Activated CD4-positive, alpha-beta T cell treated with anti-CD3 and anti-CD28 coated beads for 1 hour (primary cell): ENCODE results near the gene GPR42.
"Not testable (repeated sequence)": the region's sequence is repeated elsewhere in the genome, so short reads cannot be mapped to it uniquely, and the experiment has no call there.

Experiments
- DNase-seq: peaks from one replicate; pipeline ENCODE4 v3.0.0-alpha.2; 2020

The GPR42 gene

GRCh38 chr19:35397064-35397463 lies 26.2 kb downstream of the GPR42 start:
- DNase-seq: no peak

GRCh38 chr19:35398570-35398969 lies 27.7 kb downstream of the GPR42 start:
- DNase-seq: no peak

- DNase-seq: no peak
Observed at GRCh38 chr19:35399231-35399630, 28.4 kb downstream of the GPR42 start.

- no peak for DNase-seq
Observed at GRCh38 chr19:35399948-35400772, 29.3 kb downstream of the GPR42 start.

- DNase-seq: no peak
Observed at GRCh38 chr19:35400773-35401100, 29.9 kb downstream of the GPR42 start.

GRCh38 chr19:35401416-35401815 lies 30.5 kb downstream of the GPR42 start:
- DNase-seq: not testable (repeated sequence)

GRCh38 chr19:35403116-35403760 lies 32.4 kb downstream of the GPR42 start:
- DNase-seq: no peak

GRCh38 chr19:35404879-35405622 lies 34.2 kb downstream of the GPR42 start:
- no peak for DNase-seq

GRCh38 chr19:35407619-35408018 lies 36.8 kb downstream of the GPR42 start:
- no peak for DNase-seq

GRCh38 chr19:35408284-35409171 lies 37.7 kb downstream of the GPR42 start:
- no peak for DNase-seq

GRCh38 chr19:35409191-35409590 lies 38.3 kb downstream of the GPR42 start:
- no peak for DNase-seq

GRCh38 chr19:35410487-35410886 lies 39.6 kb downstream of the GPR42 start:
- no peak for DNase-seq

GRCh38 chr19:35414442-35414841 lies 43.6 kb downstream of the GPR42 start:
- DNase-seq: no peak

GRCh38 chr19:35416331-35416730 lies 45.5 kb downstream of the GPR42 start:
- DNase-seq: no peak

GRCh38 chr19:35417278-35417677 lies 46.4 kb downstream of the GPR42 start:
- no peak for DNase-seq

GRCh38 chr19:35417713-35418534 lies 47.1 kb downstream of the GPR42 start:
- DNase-seq: no peak

GRCh38 chr19:35419046-35419445 lies 48.2 kb downstream of the GPR42 start:
- no peak for DNase-seq

- DNase-seq: no peak
Observed at GRCh38 chr19:35419805-35420204, 48.9 kb downstream of the GPR42 start.

- DNase-seq: no peak
Observed at GRCh38 chr19:35421362-35421761, 50.5 kb downstream of the GPR42 start.
